ENCODE measurements around the gene HSDL1. TPM values are rescaled to one million over a fixed set of nuclear protein-coding genes. Genes with fewer than 3 reads are reported as not detected.

Gene HSDL1
- total RNA-seq, 3 donors from 2014 or later (not counting 1 experiment from before 2014, with no cell fraction given), result 11.2 to 15.3 (median 13.5) TPM

DNA sequence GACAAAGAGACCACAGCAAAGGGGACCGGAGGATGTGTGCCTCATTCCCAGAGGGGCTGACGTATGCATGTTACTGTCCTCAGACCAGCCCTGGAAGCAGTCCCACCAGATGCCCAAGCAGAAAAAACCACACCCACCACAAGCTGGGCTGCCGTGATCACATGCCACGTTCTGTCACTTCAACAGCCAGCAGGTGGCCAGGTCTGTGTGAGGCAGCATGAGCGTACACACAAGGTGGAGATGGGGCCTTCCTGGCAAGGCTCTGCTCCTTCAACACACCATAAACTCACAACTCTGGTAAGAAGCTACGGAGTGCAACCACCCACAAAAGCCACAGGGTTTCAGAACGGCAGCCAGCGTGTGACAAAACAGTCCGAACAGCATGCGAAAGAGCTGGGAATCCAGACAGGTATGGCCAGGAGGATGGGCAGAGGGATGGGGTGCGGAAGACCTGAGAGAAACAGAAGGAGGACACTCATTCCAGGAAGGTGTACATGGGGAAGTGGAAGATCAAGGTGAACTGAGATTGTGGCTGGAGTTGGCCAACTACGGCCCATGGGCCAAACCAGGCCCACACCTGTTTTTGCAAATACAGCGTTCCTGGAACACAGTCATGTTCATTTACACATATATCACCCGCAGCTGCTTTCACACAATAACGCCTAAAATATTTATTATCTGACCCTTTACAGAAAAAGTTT, 56.1 kb downstream of the HSDL1 start:
- peaks cover 61% of the 10 kb centered on the region for H3K36me3 ChIP-seq (ENCODE audit: control insufficient read depth, insufficient read depth, low read length)
- peaks cover 21 to 27% of the 10 kb centered on the region in 2 donors for H3K4me1 Mint-ChIP-seq
- no peaks in the 10 kb centered on the region for H3K27me3 Mint-ChIP-seq (ENCODE audit: low read depth in 2 of 2)
- intact Hi-C loops (cut with micrococcal nuclease), result no loop called here
- no peak overlapping the region for H3K4me3 ChIP-seq (ENCODE audit: low read length)
- H3K9me3 Mint-ChIP-seq, result no peaks in the 10 kb centered on the region
- no peaks in the 10 kb centered on the region for H3K27me3 ChIP-seq (ENCODE audit: control insufficient read depth, insufficient read depth, low read length)
- peaks cover 27% of the 10 kb centered on the region for H3K4me1 ChIP-seq (ENCODE audit: control insufficient read depth, insufficient read depth, low read length)
- H3K27ac Mint-ChIP-seq, result peak overlapping the region in 1 of 2 donors; percentile 70
- DNase-seq (peak in 1 of 2 donors; percentile 71), ATAC-seq (peak; percentile 53 to 65 (median 64))
- TF ChIP-seq, protein P1, sequence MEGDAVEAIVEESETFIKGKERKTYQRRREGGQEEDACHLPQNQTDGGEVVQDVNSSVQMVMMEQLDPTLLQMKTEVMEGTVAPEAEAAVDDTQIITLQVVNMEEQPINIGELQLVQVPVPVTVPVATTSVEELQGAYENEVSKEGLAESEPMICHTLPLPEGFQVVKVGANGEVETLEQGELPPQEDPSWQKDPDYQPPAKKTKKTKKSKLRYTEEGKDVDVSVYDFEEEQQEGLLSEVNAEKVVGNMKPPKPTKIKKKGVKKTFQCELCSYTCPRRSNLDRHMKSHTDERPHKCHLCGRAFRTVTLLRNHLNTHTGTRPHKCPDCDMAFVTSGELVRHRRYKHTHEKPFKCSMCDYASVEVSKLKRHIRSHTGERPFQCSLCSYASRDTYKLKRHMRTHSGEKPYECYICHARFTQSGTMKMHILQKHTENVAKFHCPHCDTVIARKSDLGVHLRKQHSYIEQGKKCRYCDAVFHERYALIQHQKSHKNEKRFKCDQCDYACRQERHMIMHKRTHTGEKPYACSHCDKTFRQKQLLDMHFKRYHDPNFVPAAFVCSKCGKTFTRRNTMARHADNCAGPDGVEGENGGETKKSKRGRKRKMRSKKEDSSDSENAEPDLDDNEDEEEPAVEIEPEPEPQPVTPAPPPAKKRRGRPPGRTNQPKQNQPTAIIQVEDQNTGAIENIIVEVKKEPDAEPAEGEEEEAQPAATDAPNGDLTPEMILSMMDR (IDR thresholded peaks at IDR 0.05), result no peak
- 37% methylated on average over 15 of the region's 15 CpGs for WGBS (ENCODE audit: insufficient coverage)
- no peaks in the 10 kb centered on the region for H3K9me3 ChIP-seq (ENCODE audit: control insufficient read depth, insufficient read depth, low read length)
- no peak overlapping the region for H3K27ac ChIP-seq (ENCODE audit: low read length)
- peaks cover 37% of the 10 kb centered on the region for H3K36me3 Mint-ChIP-seq
- H3K4me3 Mint-ChIP-seq, result no peak overlapping the region

DNA sequence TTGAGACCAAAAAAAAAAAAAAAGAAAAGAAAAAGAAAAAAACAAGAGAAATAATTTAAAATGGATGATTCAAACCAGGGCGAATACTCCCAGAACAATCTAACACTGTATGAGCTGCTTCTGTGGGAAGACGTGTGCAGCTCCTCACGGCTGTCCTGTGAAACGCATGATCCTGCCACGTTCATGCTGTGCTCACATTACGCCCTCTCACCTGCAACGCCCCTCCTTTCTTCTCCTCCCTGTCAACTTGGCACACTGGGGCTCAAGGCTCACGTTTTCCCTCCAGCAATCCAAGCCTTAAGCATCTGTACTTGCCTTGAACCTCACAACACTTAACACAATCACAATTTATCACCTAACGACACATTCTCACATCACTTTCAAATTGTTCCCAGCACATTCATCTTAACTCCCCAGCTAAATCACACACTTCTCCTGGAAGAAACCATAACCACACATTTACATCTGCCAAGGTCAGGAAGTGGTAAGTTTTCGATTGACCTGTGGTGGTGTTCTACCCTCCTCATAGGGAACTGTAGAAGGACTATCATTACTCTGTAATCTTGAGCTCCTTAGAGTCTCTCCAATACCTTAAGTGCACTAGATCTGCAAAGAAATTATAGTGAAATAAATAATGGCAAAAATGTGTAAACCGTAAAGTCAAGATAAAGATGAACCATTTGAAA, 57.4 kb downstream of the HSDL1 start:
- Mint-ChIP-seq H3K36me3 (peaks cover 25% of the 10 kb centered on the region), H3K4me1 (peaks cover 21 to 27% of the 10 kb centered on the region in 2 donors), H3K9me3 (no peaks in the 10 kb centered on the region), H3K27ac (peak overlapping the region in 1 of 2 donors; percentile 23), H3K4me3 (no peak overlapping the region), H3K27me3 (ENCODE audit: low read depth in 2 of 2) (no peaks in the 10 kb centered on the region)
- ATAC-seq, result no peak
- WGBS (ENCODE audit: insufficient coverage), result 54% methylated on average over 9 of the region's 11 CpGs
- peaks cover 53% of the 10 kb centered on the region for H3K36me3 ChIP-seq (ENCODE audit: control insufficient read depth, insufficient read depth, low read length)
- no peak for DNase-seq
- no peak overlapping the region for H3K27ac ChIP-seq (ENCODE audit: low read length)
- H3K4me3 ChIP-seq (ENCODE audit: low read length), result no peak overlapping the region
- no peaks in the 10 kb centered on the region for H3K9me3 ChIP-seq (ENCODE audit: control insufficient read depth, insufficient read depth, low read length)
- no peaks in the 10 kb centered on the region for H3K27me3 ChIP-seq (ENCODE audit: control insufficient read depth, insufficient read depth, low read length)
- intact Hi-C loops (cut with micrococcal nuclease), result no loop called here
- TF ChIP-seq, protein P1 (IDR thresholded peaks at IDR 0.05), result no peak
- peaks cover 27% of the 10 kb centered on the region for H3K4me1 ChIP-seq (ENCODE audit: control insufficient read depth, insufficient read depth, low read length)

DNA sequence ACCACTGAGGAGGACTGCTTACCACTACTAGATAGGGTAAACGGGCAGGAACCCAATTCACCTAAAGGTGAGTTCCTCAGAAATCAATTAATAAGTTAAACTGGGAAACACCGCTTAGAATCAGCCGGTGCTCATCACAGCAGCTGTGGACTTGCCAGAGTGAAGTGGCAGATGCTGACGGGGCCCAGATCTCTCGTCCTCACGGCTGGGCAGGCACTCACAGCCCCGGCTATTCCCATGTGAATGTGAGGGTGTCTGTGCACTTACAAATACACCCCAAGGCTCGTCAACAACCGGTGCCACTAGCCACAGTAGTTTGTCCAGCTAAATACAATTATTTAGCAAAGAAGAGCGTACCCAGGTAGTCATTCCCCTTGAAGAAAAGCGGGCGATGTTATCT, 58.0 kb downstream of the HSDL1 start:
- Histone ChIP-seq H3K4me1 (ENCODE audit: control insufficient read depth, insufficient read depth, low read length) (peaks cover 27% of the 10 kb centered on the region), H3K36me3 (ENCODE audit: control insufficient read depth, insufficient read depth, low read length) (peaks cover 54% of the 10 kb centered on the region), H3K27ac (ENCODE audit: low read length) (no peak overlapping the region), H3K9me3 (ENCODE audit: control insufficient read depth, insufficient read depth, low read length) (no peaks in the 10 kb centered on the region), H3K27me3 (ENCODE audit: control insufficient read depth, insufficient read depth, low read length) (no peaks in the 10 kb centered on the region), H3K4me3 (ENCODE audit: low read length) (no peak overlapping the region)
- Mint-ChIP-seq H3K4me3 (no peak overlapping the region), H3K27me3 (ENCODE audit: low read depth in 2 of 2) (no peaks in the 10 kb centered on the region), H3K36me3 (peaks cover 19% of the 10 kb centered on the region), H3K27ac (no peak overlapping the region), H3K9me3 (no peaks in the 10 kb centered on the region), H3K4me1 (peaks cover 21 to 27% of the 10 kb centered on the region in 2 donors)
- WGBS (ENCODE audit: insufficient coverage), result 76% methylated on average over 12 of the region's 12 CpGs
- no peak for ATAC-seq
- TF ChIP-seq, protein P1 (IDR thresholded peaks at IDR 0.05), result no peak
- intact Hi-C loops (cut with micrococcal nuclease), result no loop called here
- no peak for DNase-seq

Measured in natural killer cell (primary cell).